CD14-positive monocyte (primary cell): Measurements from ENCODE around the gene TMPRSS2. TPM values are rescaled to one million over a fixed set of nuclear protein-coding genes. Genes with fewer than 3 reads are reported as not detected.
A peak's percentile ranks its signal among the peaks of the same experiment; 100 is the strongest.

Experiments used
- DNase-seq, 3 donors: peaks; one replicate each; pipeline ENCODE4 v3.0.0-alpha.2; 2011 to 2022
- H2AFZ ChIP-seq: 2 replicates; pipeline ENCODE4 v1.6.0; 2012; ENCODE audit warnings: mild to moderate bottlenecking, low read depth, low read length, inconsistent platforms; ENCODE audit not compliant: insufficient read depth, poor library complexity, severe bottlenecking
- H3K27ac ChIP-seq, 2 donors: 1 replicate in 1 of 2; 2 replicates in 1 of 2; pipeline ENCODE4 v1.5.1; 2012 to 2013; ENCODE audit warnings: low read length in 2 of 2, control low read depth in 1 of 2, inconsistent platforms in 1 of 2, low read depth in 1 of 2, mild to moderate bottlenecking in 1 of 2
- H3K27me3 ChIP-seq, 2 donors: one replicate each; pipeline versions ENCODE4 v1.6.0 to v1.6.1; 2011 to 2013; ENCODE audit warnings: low read length in 2 of 2; ENCODE audit not compliant: control insufficient read depth in 2 of 2, insufficient read depth in 2 of 2
- H3K36me3 ChIP-seq, 2 donors: replicated peaks in 1 of 2; 1 replicate in 1 of 2; 2 replicates in 1 of 2; pipeline versions ENCODE4 v1.5.1 to v1.6.1; 2012 to 2013; ENCODE audit warnings: low read length in 2 of 2, control low read depth in 1 of 2, inconsistent platforms in 1 of 2, mild to moderate bottlenecking in 1 of 2; ENCODE audit not compliant: insufficient read depth in 2 of 2, control insufficient read depth in 1 of 2
- H3K4me1 ChIP-seq, 2 donors: 1 replicate in 1 of 2; 2 replicates in 1 of 2; pipeline versions ENCODE4 v1.5.1 to v1.6.1; 2012 to 2013; ENCODE audit warnings: low read length in 2 of 2, control low read depth in 1 of 2, inconsistent platforms in 1 of 2, mild to moderate bottlenecking in 1 of 2, moderate library complexity in 1 of 2; ENCODE audit not compliant: insufficient read depth in 2 of 2, control insufficient read depth in 1 of 2
- H3K4me2 ChIP-seq: replicated peaks from 2 replicates; pipeline ENCODE3; 2012; ENCODE audit warnings: low read length, moderate library complexity, mild to moderate bottlenecking; ENCODE audit not compliant: poor library complexity, severe bottlenecking; ENCODE audit errors: extremely low read depth
- H3K4me3 ChIP-seq, 3 experiments: fragments of 200-600 bp in 1 of 3; sonication (generic) in 1 of 3; replicated peaks in 1 of 3; 1 replicate in 2 of 3; 2 replicates in 1 of 3; pipeline ENCODE4 v1.5.1; 2011 to 2013; ENCODE audit warnings: low read length in 3 of 3, mild to moderate bottlenecking in 3 of 3, control low read depth in 2 of 3, low read depth in 2 of 3, inconsistent platforms in 1 of 3, moderate library complexity in 1 of 3
- H3K79me2 ChIP-seq: 2 replicates; pipeline ENCODE4 v1.6.0; 2012; ENCODE audit warnings: mild to moderate bottlenecking, control low read depth, inconsistent platforms, low read length, moderate library complexity; ENCODE audit not compliant: insufficient read depth
- H3K9ac ChIP-seq: 2 replicates; pipeline ENCODE4 v1.6.0; 2017; ENCODE audit warnings: low read length, mild to moderate bottlenecking; ENCODE audit not compliant: insufficient read depth, poor library complexity, severe bottlenecking
- H3K9me3 ChIP-seq, 2 donors: replicated peaks in 1 of 2; 1 replicate in 1 of 2; 2 replicates in 1 of 2; pipeline versions ENCODE4 v1.5.1 to v1.6.1; 2012 to 2013; ENCODE audit warnings: low read length in 2 of 2, control low read depth in 1 of 2; ENCODE audit not compliant: control insufficient read depth in 1 of 2, insufficient read depth in 1 of 2
- H4K20me1 ChIP-seq: 2 replicates; pipeline ENCODE4 v1.6.0; 2012; ENCODE audit warnings: mild to moderate bottlenecking, low read length, control low read depth, moderate library complexity; ENCODE audit not compliant: insufficient read depth
- H3K27ac Mint-ChIP-seq, 7 donors: one replicate each; pipeline ENCODE4 v1.8.0; 2020; ENCODE audit warnings: mild to moderate bottlenecking in 7 of 7, mixed read lengths in 7 of 7, moderate library complexity in 6 of 7, inconsistent platforms in 2 of 7
- H3K27me3 Mint-ChIP-seq, 3 donors: one replicate each; pipeline ENCODE4 v1.8.0; 2021 to 2022; ENCODE audit warnings: low read depth in 3 of 3, mild to moderate bottlenecking in 3 of 3, mixed read lengths in 3 of 3, moderate library complexity in 3 of 3, inconsistent platforms in 1 of 3
- H3K36me3 Mint-ChIP-seq, 2 donors: one replicate each; pipeline ENCODE4 v1.8.0; 2020; ENCODE audit warnings: mixed read lengths in 2 of 2, inconsistent platforms in 1 of 2, mild to moderate bottlenecking in 1 of 2
- H3K4me1 Mint-ChIP-seq: one replicate; pipeline ENCODE4 v1.8.0; 2020; ENCODE audit warnings: mild to moderate bottlenecking, mixed read lengths
- H3K4me3 Mint-ChIP-seq, 2 donors: one replicate each; pipeline ENCODE4 v1.8.0; 2020; ENCODE audit warnings: mild to moderate bottlenecking in 2 of 2, mixed read lengths in 2 of 2, moderate library complexity in 1 of 2
- H3K9me3 Mint-ChIP-seq, 7 donors: one replicate each; pipeline ENCODE4 v1.8.0; 2020 to 2022; ENCODE audit warnings: mixed read lengths in 7 of 7, mild to moderate bottlenecking in 6 of 7, moderate library complexity in 6 of 7, inconsistent platforms in 2 of 7
- WGBS: methylation state at CpG from one replicate; pipeline ENCODE4 v1.1.5; 2013; ENCODE audit warnings: missing lambda C conversion rate; ENCODE audit not compliant: insufficient coverage; 5-methylcytosine and 5-hydroxymethylcytosine counted together
- intact Hi-C, 2 donors: fragments of 100-400 bp; cut with micrococcal nuclease; formaldehyde crosslinking; loops; one replicate each; pipeline versions ENCODE4 v1.15.0 to v1.15.1; 2023
- polyA plus RNA-seq, 3 donors: library from polyadenylated mRNA; depleted of rRNA in 1 of 3; unstranded in 2 of 3; stranded (reverse) in 1 of 3; fragments of 300-500 nt in 2 of 3; fragments of >200 nt in 1 of 3; fragmentation: Illumina TruSeq in 2 of 3; gene quantifications; 1 replicate in 2 of 3; 2 replicates in 1 of 3; pipeline ENCODE4 v1.2.3, GENCODE V29; 2012 to 2021
- TF ChIP-seq, protein P1 (sequence below): fragments of 200-600 bp; IDR thresholded peaks from one replicate; pipeline ENCODE4 v1.8.0; 2022; ENCODE audit warnings: antibody characterized with exemption, mild to moderate bottlenecking

TMPRSS2 gene
- polyA plus RNA-seq, 3 donors, result not detected

DNA sequence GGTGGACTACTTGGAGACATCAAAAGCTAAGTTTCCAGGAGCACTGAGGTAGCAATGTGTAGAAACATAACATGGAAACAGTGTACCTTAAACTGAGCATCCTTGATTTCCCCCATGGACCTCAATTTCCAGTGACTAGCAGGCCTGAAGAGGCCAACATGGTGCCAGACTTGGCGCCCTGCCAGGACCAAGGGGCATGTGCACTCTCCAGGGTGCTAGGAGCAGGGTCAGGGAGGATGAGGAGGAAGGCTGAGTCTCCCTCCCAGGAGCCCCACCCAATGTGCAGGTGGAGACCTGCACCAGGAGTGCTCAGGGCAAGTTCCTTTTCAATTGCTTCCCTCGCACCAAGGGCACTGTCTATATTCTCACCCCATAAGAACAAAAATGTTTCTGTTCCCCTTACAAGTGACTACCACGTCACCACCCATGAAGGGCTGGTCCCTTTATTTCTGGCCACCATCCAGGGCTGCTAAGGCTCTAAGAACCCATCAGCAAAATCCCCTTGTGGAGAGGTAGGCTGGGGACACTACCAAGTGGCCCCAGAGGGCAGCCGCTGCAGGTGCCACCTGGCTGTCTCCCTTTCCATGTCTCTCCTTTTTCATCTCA, 42.7 kb downstream of the TMPRSS2 start:
- intact Hi-C loops, result no loop called here
- Mint-ChIP-seq H3K4me3 (no peak overlapping the region), H3K27me3 (peaks cover 8 to 16% (median 11%) of the 10 kb centered on the region in 3 donors), H3K4me1 (peaks cover 2% of the 10 kb centered on the region), H3K9me3 (peaks cover 2 to 15% (median 5%) of the 10 kb centered on the region in 7 donors), H3K27ac (no peak overlapping the region), H3K36me3 (no peaks in the 10 kb centered on the region)
- Histone ChIP-seq H3K36me3 (no peaks in the 10 kb centered on the region), H3K4me1 (no peaks in the 10 kb centered on the region), H2AFZ (no peak overlapping the region), H3K9me3 (no peaks in the 10 kb centered on the region), H3K4me2 (no peak overlapping the region), H3K27ac (no peak overlapping the region), H3K79me2 (no peaks in the 10 kb centered on the region), H4K20me1 (no peaks in the 10 kb centered on the region), H3K27me3 (no peaks in the 10 kb centered on the region), H3K9ac (no peak overlapping the region), H3K4me3 (no peak overlapping the region)
- DNase-seq, result no peak
- TF ChIP-seq, protein P1, sequence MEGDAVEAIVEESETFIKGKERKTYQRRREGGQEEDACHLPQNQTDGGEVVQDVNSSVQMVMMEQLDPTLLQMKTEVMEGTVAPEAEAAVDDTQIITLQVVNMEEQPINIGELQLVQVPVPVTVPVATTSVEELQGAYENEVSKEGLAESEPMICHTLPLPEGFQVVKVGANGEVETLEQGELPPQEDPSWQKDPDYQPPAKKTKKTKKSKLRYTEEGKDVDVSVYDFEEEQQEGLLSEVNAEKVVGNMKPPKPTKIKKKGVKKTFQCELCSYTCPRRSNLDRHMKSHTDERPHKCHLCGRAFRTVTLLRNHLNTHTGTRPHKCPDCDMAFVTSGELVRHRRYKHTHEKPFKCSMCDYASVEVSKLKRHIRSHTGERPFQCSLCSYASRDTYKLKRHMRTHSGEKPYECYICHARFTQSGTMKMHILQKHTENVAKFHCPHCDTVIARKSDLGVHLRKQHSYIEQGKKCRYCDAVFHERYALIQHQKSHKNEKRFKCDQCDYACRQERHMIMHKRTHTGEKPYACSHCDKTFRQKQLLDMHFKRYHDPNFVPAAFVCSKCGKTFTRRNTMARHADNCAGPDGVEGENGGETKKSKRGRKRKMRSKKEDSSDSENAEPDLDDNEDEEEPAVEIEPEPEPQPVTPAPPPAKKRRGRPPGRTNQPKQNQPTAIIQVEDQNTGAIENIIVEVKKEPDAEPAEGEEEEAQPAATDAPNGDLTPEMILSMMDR, result no peak
- 100% methylated on average over 1 of the region's 4 CpGs for WGBS

DNA sequence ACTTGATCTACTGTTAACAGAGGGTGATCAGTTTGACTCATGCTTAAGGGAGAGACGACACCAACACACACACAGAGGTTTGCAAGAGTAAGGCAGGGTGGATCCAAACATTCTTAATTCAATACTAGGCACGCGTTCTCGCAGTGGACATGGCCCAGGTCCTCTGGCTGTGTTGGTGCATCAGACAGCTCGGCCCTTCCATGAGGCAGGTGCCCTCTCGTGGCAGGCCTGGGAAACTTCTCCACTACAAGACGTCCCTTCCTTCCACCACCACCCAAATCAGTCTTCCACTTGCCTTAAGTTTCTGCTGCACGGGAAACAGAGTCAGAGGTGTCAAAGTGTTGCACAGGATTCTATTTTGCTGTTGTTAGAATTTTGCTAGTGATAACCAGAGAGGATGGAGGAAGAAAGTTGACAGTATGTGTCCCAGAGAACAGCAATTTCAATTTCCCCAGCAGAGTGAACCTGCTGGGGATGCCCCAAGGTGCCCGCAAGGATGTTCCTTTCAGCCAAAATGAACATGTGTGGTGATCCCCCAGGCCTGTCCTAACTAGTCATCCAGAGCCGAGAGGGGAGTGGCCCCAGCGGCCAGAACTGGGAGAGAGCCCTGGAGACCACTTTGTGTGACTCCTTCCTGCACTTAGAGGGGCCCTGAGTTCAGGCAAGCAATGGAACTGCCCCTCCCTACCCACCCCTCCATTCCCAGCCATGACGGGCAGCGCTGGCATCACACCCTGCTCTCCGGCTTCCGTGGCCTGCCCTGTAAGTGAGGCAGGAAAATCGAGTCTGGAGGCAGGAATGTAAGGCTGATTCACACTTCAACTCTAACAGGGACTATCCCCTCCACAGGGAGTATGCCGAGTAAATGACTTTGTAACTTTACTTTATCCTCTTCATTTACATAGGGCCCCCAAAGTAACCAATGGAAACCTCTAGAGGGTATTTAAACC, 47.1 kb downstream of the TMPRSS2 start:
- no peaks in the 10 kb centered on the region for H3K79me2 ChIP-seq
- H3K27me3 ChIP-seq, result no peaks in the 10 kb centered on the region
- 50% methylated on average over 8 of the region's 17 CpGs for WGBS
- TF ChIP-seq, protein P1, result peak; percentile 83
- peak; percentile 38 to 55 (median 39) for DNase-seq
- peaks cover 4% of the 10 kb centered on the region for H4K20me1 ChIP-seq
- no peak overlapping the region for H2AFZ ChIP-seq
- Mint-ChIP-seq H3K9me3 (peaks cover 2 to 15% (median 5%) of the 10 kb centered on the region in 7 donors), H3K27ac (peak overlapping the region in 2 of 7 donors; percentile 19), H3K27me3 (peaks cover 2 to 4% (median 2%) of the 10 kb centered on the region in 3 donors), H3K4me3 (no peak overlapping the region), H3K36me3 (peaks cover 39% of the 10 kb centered on the region in 2 donors), H3K4me1 (peaks cover 2% of the 10 kb centered on the region)
- H3K9ac ChIP-seq, result no peak overlapping the region
- no peaks in the 10 kb centered on the region for H3K4me1 ChIP-seq
- H3K27ac ChIP-seq, result no peak overlapping the region
- intact Hi-C loops, result loop anchor here in 1 of 2 donors (1.0 kb wide), 1 partner anchor 178 kb away; no protein-coding TSS in a partner anchor
- peaks cover 24 to 39% of the 10 kb centered on the region in 2 donors for H3K36me3 ChIP-seq
- H3K4me3 ChIP-seq, result no peak overlapping the region
- no peak overlapping the region for H3K4me2 ChIP-seq
- H3K9me3 ChIP-seq, result no peaks in the 10 kb centered on the region
